Stimulated activated CD4-positive, alpha-beta T cell treated with anti-CD3 and anti-CD28 coated beads, Interleukin-2, amount 100 ng/mL, for 24 hours (primary cell): ENCODE results near the gene NDUFS1.
"Not testable (repeated sequence)": the region's sequence is repeated elsewhere in the genome, so short reads cannot be mapped to it uniquely, and the experiment has no call there.

ENCODE experiments used
- DNase-seq, 2 donors: peaks; one replicate each; pipeline ENCODE4 v3.0.0-alpha.2; 2020

The NDUFS1 gene

DNA sequence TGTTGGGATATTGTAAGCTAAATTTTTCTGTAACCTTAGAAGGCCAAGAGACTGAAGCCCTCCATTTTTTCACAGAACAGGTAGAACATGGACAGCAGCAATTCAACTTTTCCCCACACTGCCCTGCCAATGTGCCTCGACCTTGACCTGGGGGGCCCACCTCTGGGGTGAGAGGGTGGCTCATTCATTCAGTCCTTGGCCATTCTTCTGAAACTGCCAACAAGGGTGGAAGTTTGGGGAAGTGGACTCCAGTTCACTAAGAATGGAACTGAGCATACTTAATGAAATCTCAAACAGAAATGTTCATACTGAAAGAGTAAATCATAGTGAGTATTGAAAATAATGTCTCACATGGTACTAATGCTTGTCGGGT is 1.5 kb upstream of the NDUFS1 start:
- peak in 1 of 2 donors; percentile 20 for DNase-seq

DNA sequence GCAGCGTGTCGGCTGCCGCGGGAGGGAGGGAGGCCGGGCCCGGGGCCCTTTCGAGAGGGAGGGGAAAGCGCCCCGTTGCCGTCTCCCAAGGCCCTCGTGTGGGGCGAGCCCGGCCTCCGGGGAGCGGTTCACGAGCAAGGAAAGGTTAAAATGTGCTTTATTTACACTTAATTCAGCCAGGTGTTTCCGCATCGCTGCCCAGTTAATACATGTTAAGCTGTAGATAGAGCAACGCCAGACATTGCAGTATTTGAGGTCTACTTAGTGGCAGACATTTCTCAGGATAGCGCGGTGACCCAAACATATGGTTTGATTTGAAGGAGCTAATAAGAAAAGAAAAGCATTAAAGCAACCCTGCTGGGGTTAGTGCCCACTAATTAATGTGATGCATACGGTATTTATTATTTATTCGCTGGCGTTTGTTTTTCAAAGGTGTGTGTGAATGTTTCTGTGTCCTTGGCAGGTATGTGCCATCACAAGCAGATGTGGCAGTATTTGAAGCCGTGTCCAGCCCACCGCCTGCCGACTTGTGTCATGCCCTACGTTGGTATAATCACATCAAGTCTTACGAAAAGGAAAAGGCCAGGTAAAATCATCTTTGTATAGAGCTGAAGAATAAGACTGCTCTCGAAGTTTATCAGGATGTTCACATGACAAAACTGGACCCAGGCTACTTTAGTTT is 1.0 kb upstream of the NDUFS1 start:
- DNase-seq, result peak in 1 of 2 donors; percentile 70

DNA sequence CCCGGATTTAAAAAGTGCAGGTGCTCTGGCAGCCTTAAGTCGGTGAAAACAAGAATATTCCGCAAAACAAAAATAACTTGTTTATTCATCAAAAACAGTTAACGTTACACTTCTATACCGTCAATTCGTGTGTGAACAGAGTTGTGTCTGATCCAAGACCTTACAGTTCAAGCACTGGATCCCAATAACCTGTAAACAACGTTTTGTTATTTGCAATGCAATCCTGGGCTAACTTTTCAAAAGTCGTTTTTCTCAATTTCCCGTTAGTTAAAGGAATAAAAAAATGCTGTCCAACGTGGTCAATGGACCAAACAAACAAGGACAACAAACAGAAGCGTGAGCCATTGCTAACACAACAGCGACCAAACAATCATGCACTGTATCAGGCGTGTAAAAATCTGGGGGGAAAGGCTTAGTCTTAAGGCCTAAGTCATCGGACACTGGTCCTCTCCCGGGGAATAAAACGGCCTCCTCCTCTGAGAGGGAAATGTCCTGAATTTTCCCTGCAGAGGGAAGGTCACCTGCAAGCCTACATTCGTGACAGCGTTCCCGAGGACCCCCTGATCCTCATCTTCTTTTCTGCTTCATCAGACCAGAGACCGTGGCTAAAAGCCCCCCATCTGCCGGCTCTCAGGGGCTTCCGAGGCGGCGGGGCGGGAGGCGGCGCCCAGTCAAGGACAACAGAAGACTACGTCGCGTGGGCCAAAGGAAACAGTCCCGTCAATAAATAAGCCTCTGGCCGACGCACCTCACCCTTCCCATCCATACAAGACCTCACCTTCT is 490 bp downstream of the NDUFS1 start:
- DNase-seq, result no peak

DNA sequence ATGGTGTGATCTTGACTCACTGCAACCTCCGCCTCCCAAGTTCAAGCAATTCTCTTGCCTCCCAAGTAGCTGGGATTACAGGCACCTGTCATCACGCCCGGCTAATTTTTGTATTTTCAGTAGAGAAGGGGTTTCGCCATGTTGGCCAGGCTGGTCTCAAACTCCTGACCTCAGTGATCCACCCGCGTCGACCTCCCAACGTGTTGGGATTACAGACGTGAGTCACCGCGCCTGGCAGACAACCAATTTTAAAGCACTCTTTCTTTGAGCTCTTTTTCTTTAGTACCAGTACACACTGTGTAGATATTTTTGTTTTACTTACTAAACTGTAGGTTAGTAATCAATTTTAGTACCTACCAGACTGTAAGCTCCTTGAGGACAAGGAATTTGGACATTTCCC is 2.2 kb downstream of the NDUFS1 start:
- not testable (repeated sequence) for DNase-seq

DNA sequence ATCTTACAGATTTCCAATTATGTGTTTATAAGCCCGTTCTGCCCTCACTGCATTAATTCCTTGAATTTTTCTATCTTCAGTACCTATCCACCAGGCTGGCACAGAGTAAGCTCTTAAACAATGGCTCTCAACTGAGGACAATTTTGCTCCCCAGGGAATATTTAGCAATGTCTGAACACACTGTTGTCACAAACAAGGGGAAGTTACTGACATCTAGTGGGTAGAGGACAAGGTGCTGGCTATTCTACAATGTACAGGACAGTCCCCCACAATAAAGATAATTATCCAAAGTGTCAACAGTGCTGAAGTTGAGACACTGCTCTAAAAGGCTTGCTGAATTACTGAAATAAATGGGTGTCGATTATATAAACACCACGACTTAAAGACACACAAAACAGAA is 5.0 kb downstream of the NDUFS1 start:
- no peak for DNase-seq

DNA sequence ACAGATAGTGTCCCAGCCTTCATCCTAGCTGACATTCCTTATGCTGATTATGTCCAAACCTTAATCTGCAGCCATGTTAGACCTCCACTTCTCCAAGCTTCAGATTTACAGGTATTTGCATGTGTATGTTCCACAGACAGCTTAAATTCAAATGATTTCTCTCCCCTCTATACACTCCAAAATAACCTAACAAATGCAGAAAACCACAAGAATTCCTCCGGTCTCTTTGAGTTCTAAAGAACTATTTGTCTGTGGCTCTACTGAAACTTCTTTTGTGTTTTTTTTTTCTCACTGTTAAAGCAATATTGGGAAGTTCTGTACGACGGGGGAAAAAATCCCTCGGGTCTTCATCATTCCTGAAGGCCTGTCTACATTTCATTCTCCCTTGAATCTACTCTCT is 8.6 kb downstream of the NDUFS1 start:
- no peak for DNase-seq

DNA sequence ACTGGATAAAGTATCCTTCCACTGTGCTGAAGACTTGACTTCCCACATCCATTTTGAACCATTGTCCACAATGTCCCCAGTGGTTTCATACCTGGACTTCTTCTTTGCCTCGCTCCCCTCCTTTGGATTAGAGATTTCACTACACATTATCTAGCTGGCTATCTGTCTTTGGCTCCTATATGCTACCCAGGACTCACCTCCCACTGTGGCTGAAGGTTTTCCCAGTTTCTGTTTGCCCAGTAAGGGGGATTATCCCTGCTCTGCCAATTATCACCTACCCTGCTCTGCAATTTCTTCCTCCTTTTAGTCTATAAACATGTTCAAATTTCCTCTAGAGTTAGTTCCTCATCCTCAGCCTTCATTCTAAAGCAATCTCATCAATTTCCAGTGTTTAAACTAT is 9.1 kb downstream of the NDUFS1 start:
- no peak for DNase-seq

DNA sequence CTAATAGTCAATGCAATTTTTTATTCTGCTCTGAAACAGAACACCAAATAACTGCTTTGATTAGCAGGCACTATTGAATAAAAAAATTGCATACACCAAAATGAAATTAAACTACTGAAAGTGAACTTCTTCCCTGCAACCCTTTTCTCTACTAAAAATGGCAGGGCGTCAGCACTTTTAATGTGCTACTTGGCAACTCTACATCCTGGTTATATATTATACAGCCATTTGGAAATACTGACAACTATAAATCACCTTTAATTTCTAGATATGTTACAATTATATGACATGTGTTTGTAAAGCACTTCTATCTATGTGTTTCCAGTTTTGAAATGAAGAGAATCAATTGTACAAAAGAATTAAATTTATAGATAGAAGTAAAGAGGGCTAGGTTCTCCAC is 9.9 kb downstream of the NDUFS1 start:
- DNase-seq, result no peak

DNA sequence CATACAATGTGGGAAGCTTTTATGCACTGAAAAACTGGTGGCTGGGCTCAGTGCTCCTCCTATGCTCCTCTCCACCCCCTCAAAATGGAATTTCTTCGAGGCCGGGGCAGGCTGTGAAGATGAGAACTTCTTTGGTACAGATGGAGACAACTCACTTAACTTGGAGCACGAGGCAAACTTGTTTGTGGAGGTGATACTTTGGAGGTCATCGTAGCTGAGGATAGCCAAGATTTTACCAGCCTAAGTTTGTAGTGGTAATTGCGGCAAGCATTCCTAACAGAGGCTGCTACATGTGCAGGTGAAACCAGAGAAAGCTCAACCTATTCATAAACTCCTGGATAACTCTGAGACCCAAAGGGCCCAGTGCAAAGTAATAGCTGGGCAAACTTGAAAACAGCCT is 13.6 kb downstream of the NDUFS1 start:
- DNase-seq, result no peak

DNA sequence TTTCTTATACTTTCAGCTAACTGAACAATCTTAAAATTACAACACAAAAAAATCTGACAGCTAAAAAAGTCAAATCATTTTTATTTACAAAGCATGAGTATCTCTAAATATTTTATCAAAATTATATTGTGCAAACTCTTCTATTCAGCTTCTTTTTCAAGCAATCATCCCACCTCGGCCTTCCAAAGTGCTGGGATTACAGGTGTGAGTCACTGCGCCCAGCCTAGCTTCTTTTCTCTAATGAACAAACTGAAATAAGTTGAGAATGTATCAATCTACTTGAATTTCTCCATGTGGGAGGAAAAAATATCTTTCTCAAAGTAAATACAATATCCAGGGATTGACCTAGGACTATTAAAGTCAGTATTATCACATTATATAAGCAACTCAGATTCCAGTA is 14.9 kb downstream of the NDUFS1 start:
- DNase-seq, result no peak

DNA sequence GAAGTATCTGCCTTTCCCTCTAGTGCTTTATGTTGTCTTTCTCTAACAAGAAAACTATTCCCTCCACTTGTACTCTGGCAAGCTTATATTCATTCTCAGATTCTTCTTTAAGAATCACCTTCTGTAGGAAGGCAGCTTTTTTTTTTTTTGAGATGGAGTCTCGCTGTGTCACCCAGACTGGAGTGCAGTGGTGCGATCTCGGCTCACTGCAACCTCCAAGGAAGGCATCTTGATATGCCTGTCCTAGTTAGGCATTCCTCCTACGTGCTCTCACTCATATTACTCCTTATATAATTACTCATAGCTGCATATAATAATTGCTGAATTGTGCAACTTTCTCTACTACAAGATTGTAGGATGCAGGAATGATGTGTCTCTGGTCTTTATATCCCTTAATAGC is 15.8 kb downstream of the NDUFS1 start:
- DNase-seq, result no peak

DNA sequence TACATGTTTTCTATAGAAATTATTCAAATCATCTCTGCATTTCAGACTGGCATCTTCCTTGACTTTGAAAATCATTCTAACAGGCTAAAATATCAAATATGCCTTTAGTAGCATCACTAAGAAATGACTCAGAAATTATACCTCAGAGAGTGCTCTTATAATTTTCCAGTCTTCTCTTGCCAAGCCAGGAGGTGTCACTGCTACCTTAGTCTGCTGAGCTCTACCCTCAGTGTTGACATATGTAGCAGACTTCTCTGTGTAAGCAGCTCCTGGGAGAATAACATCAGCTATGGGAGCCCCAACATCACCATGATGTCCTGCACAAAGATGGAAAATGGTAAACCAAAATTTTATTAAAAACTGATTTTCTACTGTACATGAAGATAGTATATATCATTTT is 31.6 kb downstream of the NDUFS1 start:
- DNase-seq, result no peak

DNA sequence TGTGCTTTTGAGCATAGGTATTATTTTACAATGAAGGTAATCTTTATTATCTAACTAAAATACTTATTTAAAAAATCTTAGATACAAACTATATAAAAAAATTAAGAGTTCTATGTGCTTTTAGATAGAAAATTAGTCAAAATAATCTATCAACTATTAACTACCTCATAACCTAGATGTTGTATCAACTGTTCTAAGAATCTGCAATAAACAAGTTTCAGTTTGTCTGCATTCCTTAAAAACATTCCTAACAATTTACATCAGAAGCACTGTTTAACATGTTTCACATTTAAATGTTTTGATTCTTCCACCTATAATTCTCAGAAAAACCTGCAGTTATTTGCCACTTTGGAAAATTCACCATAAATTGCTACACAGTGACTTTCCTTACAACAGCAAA is 33.3 kb downstream of the NDUFS1 start:
- DNase-seq, result no peak

DNA sequence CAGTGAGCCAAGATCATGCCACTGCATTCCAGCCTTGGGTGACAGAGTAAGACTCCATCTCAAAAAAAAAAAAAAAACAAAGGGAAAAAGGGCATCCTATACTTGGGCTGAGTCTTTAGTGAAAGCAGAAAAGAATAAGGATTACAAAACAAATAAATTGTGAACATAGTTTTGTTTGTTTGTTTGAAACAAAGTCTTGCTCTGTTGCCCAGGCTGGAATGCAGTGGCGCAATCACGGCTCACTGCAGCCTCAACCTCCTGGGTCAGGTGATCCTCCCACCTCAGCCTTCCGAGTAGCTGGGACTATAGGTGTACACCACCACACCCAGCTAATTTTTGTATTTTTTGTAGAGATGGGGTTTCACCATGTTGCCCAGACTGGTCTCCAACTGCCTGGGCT is 36.7 kb downstream of the NDUFS1 start:
- not testable (repeated sequence) for DNase-seq

DNA sequence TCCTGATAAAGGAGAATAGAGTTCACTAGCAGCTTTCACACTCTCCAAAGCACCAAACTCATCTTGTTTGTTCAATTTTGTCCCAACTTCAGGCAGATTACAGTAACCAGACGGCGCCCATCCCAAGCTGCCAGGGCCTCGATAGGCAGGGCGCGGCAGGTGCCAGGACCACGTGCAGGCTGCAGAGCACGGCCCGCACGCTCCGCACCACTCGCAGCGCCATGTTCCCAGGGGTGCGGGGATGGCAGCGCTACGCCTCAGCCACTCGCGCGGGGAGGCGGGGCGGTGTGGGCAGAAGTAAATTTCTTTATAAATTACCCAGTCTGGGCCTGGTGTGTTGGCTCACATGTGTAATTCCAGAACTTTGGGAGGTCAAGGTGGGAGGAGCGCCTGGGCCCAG is 43.0 kb downstream of the NDUFS1 start:
- no peak for DNase-seq

DNA sequence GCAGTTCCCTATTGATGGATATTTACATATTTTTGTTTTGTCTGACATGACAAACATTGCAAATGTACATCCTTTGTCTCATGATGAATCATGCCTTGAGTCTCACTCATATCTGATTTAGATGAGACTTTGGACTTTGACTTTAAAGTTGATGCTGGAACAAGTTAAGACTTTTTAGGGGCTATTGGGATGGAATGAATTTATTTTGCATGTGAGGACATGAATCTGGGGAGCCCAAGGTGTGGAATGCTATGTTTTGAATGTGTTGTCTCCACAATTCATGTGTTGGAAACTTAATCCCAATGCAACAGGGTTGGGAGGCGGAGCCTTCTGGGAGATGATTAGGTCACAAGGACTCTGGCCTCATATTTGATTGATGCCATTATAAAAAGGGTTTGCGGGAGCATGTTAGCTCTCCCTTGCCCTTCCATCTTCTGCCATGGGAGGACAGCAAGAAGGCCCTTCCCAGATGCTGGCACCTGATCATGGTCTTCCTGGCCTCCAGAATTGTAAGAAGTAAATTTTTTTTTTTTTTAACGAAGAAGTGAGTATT is 44.1 kb downstream of the NDUFS1 start:
- no peak for DNase-seq

DNA sequence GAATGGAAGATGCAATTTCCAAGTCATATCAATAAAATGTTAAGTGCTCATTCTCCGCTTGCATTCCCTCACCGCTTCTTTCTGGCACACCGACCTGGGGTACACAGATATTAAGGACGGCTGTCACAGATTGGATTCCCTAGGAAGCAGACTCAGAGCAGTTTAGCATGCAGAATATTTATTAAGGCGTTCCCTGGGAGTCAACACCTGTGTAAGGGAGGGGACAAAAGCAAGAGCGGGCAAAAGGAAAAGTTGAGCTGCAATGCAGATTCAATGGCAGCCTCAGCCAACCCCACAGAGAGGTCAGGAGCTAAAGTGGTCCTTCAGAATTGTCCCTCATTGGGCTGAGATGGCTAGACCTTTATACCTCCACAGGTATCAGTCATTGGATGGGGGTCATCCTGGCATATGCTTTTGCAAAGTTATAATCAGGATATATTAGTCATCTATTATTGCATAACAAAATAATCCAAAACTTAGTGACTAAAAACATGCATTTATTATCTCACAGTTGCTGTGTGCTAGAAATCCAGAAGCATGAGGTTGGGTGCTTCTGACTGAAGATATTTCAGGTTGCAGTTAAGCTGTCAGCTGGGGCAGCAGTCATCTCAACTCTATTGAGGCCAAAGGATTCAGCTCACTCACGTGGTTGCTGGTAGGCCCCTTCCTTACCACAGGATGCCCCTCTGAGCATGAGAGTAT is 46.2 kb downstream of the NDUFS1 start:
- no peak for DNase-seq

DNA sequence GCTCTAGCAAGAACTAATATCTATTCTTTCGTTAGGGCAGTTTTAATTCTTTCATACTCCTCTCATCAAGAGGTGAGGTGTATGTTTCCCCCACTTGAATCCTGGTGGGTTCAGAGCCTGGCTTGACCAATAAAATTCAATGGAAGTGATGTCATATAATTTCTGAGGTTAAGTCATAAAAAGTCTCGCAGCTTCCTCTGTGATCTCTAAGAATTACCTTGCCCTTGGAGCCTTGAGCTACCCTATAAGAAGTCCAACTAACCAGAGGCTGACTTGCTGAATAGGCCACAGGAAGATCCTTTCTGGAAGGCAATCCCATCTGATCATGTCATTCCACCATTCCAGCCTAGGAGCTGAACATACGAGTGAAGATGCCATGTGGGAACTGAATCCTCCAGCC is 47.1 kb downstream of the NDUFS1 start:
- DNase-seq, result no peak

DNA sequence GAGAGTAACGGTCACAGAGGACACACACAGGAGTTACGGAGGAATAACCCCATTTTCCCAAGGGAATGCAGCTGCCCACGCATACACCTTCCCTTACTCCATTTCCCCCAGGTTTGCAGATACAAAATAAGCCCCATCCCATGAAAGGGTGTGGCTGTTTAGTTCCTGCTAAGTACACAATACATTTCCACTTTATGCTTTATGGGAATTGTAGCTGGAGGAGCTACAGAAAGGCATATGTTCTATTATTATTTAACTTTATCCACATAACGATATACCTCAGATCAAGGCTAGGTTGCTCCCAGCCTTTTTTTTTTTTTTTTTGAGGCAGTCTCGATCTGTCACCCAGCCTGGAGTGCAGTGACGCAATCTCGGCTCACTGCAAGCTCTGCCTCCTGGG is 50.5 kb downstream of the NDUFS1 start:
- DNase-seq, result no peak

DNA sequence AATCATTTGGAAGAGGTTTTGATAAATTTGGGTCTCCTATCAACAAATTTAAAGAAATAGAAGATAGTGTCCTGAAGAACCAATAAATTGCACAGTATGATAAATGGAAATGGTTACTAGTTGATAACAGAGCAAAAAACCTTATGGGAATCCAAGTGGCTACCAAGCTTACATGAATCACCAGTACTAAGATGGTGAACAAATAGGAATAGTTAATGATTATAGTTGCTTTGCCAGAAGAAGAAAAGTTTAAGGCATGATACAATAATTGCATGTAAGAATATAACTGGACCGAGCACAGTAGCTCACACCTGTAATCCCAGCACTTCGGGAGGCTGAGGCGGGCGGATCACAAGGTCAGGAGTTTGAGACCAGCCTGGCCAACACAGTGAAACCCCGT is 53.7 kb downstream of the NDUFS1 start:
- no peak for DNase-seq

DNA sequence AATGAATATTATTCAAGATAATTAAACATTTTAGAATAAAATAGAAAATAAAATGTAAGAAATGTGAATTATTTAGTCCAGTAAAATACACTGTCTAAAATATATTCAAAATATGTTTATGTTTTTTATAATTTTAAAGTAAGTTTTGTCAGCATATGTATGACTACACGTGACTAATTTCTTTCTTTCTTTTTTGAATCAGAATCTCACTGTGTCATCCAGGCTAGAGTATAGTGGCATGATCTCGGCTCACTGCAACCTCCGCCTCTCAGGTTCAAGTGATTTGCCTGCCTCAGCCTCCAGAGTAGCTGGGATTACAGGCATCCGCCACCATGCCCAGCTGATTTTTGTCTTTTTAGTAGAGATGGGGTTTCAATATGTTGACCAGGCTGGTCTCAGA is 54.2 kb downstream of the NDUFS1 start:
- DNase-seq, result no peak

DNA sequence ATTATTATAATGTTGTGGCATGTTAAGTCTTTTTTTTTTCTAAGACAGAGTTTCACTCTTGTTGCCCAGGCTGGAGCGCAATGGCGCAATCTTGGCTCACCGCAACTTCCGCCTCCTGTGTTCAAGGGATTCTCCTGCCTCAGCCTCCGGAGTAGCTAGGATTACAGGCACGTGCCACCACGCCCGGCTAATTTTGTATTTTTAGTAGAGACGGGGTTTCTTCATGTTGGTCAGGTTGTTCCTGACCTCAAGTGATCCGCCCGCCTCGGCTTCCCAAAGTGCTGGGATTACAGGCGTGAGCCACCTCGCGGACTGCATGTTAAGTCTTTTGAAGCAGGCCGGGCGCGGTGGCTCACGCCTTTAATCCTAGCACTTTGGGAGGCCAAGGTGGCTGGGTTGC is 60.4 kb downstream of the NDUFS1 start:
- not testable (repeated sequence) for DNase-seq

DNA sequence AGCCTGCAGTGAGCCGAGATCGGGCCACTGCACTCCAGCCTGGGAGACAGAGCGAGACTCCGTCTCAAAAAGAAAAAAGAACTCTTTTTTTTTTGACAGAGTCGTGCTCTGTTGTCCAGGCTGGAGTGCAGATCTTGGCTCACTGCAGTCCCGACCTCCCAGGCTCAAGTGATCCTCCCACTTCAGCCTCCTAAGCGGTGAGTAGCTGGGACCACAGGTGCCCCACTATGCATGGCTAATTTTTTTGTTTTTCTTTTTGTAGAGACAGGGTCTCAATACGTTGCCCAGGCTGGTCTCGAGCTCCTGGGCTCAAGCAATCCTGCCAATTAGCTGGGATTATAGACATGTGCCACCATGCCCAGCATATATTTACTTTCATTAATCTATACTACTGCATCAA is 60.8 kb downstream of the NDUFS1 start:
- no peak for DNase-seq

DNA sequence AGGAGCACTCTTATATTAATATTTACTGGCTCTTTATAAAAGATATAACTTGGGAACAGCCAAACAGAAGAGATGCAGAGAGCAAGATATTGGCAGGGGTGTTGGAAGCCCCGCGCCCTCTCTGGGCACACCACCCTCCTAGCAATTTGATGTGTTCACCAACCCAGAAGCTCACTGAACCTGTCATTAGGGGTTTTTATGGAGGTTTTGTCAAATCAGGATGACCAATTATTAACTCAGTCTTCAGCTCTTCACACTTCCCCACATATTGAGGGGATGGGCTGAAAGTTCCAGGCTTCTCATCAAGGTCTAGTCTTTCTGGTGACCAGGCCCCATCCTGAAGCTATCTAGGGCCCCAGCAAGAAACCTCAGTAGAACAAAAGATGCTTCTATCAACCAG is 62.4 kb downstream of the NDUFS1 start:
- no peak for DNase-seq
